HCT116 (cell line): ENCODE measurements around the gene OTOGL. TPM values are rescaled to one million over a fixed set of nuclear protein-coding genes. Genes with fewer than 3 reads are reported as not detected.

Source experiments
- ATAC-seq: fragments of 200-7000 bp; cut with Tn5 transposase; 2 replicates; pipeline ENCODE4 v1.9.1; 2020; ENCODE audit warnings: mild to moderate bottlenecking, moderate library complexity
- BruUV-seq: library from RNA; stranded (reverse); fragments of 400-500 nt; replicated peaks from 2 replicates; lab custom pipeline; 2021; lab: Mats Ljungman, UMichigan
- CTCF ChIA-PET: fragments of 300-600 bp; sonication (Branson Sonifier 250); formaldehyde crosslinking; loops from one replicate; lab custom pipeline; 2021; ENCODE audit warnings: antibody characterized with exemption; lab: Charles Lee
- POLR2A ChIA-PET: fragments of 300-600, 350-600 bp; sonication (Branson Sonifier 250); formaldehyde crosslinking; loops from one replicate; lab custom pipeline; 2021; ENCODE audit warnings: antibody characterized with exemption; lab: Charles Lee
- RAD21 ChIA-PET, 2 experiments: fragments of 300-600 bp; sonication (Branson Sonifier 250); formaldehyde crosslinking; loops; one replicate each; lab custom pipeline; 2023; ENCODE audit warnings: low total read pairs in 2 of 2; ENCODE audit not compliant: uncharacterized antibody in 2 of 2, unreplicated experiment in 2 of 2, low non-redundant PET in 1 of 2; lab: Charles Lee
- DNase-seq: peaks from one replicate; pipeline ENCODE4 v3.0.0-alpha.2; 2010; ENCODE audit warnings: low read depth, low spot score
- H2AFZ ChIP-seq: fragments of 200-600 bp; shearing (Covaris generic), sonication (generic); 2 replicates; pipeline ENCODE4 v1.6.1; 2017; ENCODE audit warnings: low read depth, mixed run types, mixed read lengths, antibody characterized with exemption, low read length; ENCODE audit not compliant: poor library complexity, severe bottlenecking
- H3K27ac ChIP-seq: 2 replicates; pipeline ENCODE4 v1.5.1; 2012; ENCODE audit warnings: low read depth, low read length
- H3K27me3 ChIP-seq: fragments of 200-600 bp; sonication (generic); 2 replicates; pipeline ENCODE4 v1.6.1; 2016; ENCODE audit warnings: mixed run types, low read length, mixed read lengths; ENCODE audit not compliant: insufficient read depth
- H3K36me3 ChIP-seq, 2 experiments: fragments of 200-500 bp in 1 of 2; fragments of 200-600 bp in 1 of 2; sonication (Bioruptor generic) in 1 of 2; sonication (generic) in 1 of 2; 2 replicates each; pipeline versions ENCODE4 v1.5.1 to v1.6.1; 2014 to 2016; ENCODE audit warnings: low read length in 2 of 2, inconsistent platforms in 1 of 2, mixed read lengths in 1 of 2, mixed run types in 1 of 2; ENCODE audit not compliant: insufficient read depth in 2 of 2, control insufficient read depth in 1 of 2
- H3K4me1 ChIP-seq, 2 experiments: fragments of 200-600 bp in 1 of 2; sonication (generic) in 1 of 2; 2 replicates each; pipeline versions ENCODE4 v1.5.1 to v1.6.1; 2012 to 2017; ENCODE audit warnings: low read length in 2 of 2, inconsistent platforms in 1 of 2, mild to moderate bottlenecking in 1 of 2, mixed read lengths in 1 of 2, mixed run types in 1 of 2, moderate library complexity in 1 of 2; ENCODE audit not compliant: insufficient read depth in 2 of 2, control insufficient read depth in 1 of 2
- H3K4me2 ChIP-seq: fragments of 200-600 bp; sonication (generic); 2 replicates; pipeline ENCODE4 v1.6.1; 2017; ENCODE audit warnings: mixed run types, low read length, mixed read lengths
- H3K4me3 ChIP-seq, 2 experiments: fragments of 200-600 bp in 1 of 2; sonication (generic) in 1 of 2; replicated peaks in 1 of 2; 2 replicates each; pipeline ENCODE4 v1.5.1; 2011 to 2016; ENCODE audit warnings: low read length in 2 of 2, control low read depth in 1 of 2, low read depth in 1 of 2, mild to moderate bottlenecking in 1 of 2, mixed read lengths in 1 of 2, mixed run types in 1 of 2
- H3K79me2 ChIP-seq: fragments of 200-600 bp; sonication (generic); 2 replicates; pipeline ENCODE4 v1.6.1; 2017; ENCODE audit warnings: mild to moderate bottlenecking, mixed run types, low read length, moderate library complexity, mixed read lengths; ENCODE audit not compliant: insufficient read depth
- H3K9ac ChIP-seq: fragments of 200-600 bp; sonication (generic); 2 replicates; pipeline ENCODE4 v1.6.1; 2016; ENCODE audit warnings: low read length, mixed read lengths
- H3K9me2 ChIP-seq: fragments of 200-600 bp; sonication (generic), shearing (Covaris generic); 2 replicates; pipeline ENCODE4 v1.6.1; 2017; ENCODE audit warnings: mixed run types, mild to moderate bottlenecking, moderate library complexity; ENCODE audit not compliant: insufficient read depth
- H3K9me3 ChIP-seq, 2 experiments: fragments of 200-500 bp in 1 of 2; fragments of 200-600 bp in 1 of 2; sonication (Bioruptor generic) in 1 of 2; sonication (generic) in 1 of 2; 2 replicates each; pipeline ENCODE4 v1.6.1; 2014 to 2017; ENCODE audit warnings: low read length in 2 of 2, mixed read lengths in 2 of 2, inconsistent platforms in 1 of 2, low read depth in 1 of 2, mild to moderate bottlenecking in 1 of 2, mixed run types in 1 of 2, moderate library complexity in 1 of 2; ENCODE audit not compliant: control insufficient read depth in 1 of 2, insufficient read depth in 1 of 2
- H4K20me1 ChIP-seq: fragments of 200-600 bp; sonication (generic), shearing (Covaris generic); 2 replicates; pipeline ENCODE4 v1.6.1; 2017; ENCODE audit warnings: mixed run types, mild to moderate bottlenecking, moderate library complexity; ENCODE audit not compliant: insufficient read depth
- ATF3 ChIP-seq: IDR thresholded peaks from 2 replicates; pipeline ENCODE4 v1.6.1; 2012
- CEBPB ChIP-seq: IDR thresholded peaks from 2 replicates; pipeline ENCODE4 v1.6.1; 2012; ENCODE audit warnings: low read depth
- CTCF ChIP-seq, 3 experiments: fragments of 200-600 bp in 1 of 3; sonication (generic) in 1 of 3; IDR thresholded peaks in 2 of 3; conservative IDR thresholded peaks in 1 of 3; 2 replicates each; pipeline ENCODE4 v1.5.1; 2012 to 2017; ENCODE audit warnings: low read depth in 2 of 3, low read length in 2 of 3, antibody characterized with exemption in 1 of 3, borderline replicate concordance in 1 of 3, control low read depth in 1 of 3, mild to moderate bottlenecking in 1 of 3, mixed read lengths in 1 of 3, mixed run types in 1 of 3, moderate library complexity in 1 of 3; ENCODE audit not compliant: insufficient read depth in 1 of 3
- EZH2 ChIP-seq: fragments of 200-600 bp; sonication (generic); IDR thresholded peaks from 2 replicates; pipeline ENCODE4 v1.6.1; 2017; ENCODE audit warnings: antibody characterized with exemption, mixed run types
- FOSL1 ChIP-seq: IDR thresholded peaks from 2 replicates; pipeline ENCODE4 v1.6.1; 2012; ENCODE audit warnings: low read depth
- POLR2A ChIP-seq: IDR thresholded peaks from 2 replicates; pipeline ENCODE4 v1.7.0; 2011; ENCODE audit warnings: borderline replicate concordance; ENCODE audit not compliant: insufficient read depth, insufficient read length; ENCODE audit errors: extremely low read depth
- POLR2AphosphoS5 ChIP-seq: IDR thresholded peaks from 2 replicates; pipeline ENCODE4 v1.6.1; 2011; ENCODE audit warnings: mild to moderate bottlenecking, low read depth, low read length, moderate library complexity
- REST ChIP-seq: IDR thresholded peaks from 2 replicates; pipeline ENCODE4 v1.6.1; 2012; ENCODE audit warnings: low read depth
- SIN3A ChIP-seq: IDR thresholded peaks from 2 replicates; pipeline ENCODE4 v1.6.1; 2012; ENCODE audit warnings: low read depth
- SP1 ChIP-seq: IDR thresholded peaks from 2 replicates; pipeline ENCODE4 v1.6.1; 2012; ENCODE audit warnings: low read depth
- ZBTB33 ChIP-seq: IDR thresholded peaks from 2 replicates; pipeline ENCODE4 v1.6.1; 2011; ENCODE audit warnings: mild to moderate bottlenecking, low read length, moderate library complexity; ENCODE audit not compliant: insufficient replicate concordance; ENCODE audit errors: extremely low read depth
- ZFX ChIP-seq: fragments of 450-650 bp; IDR thresholded peaks from 2 replicates; pipeline ENCODE4 v1.6.1; 2017
- ZNF274 ChIP-seq: fragments of 200-500 bp; sonication (Bioruptor generic); IDR thresholded peaks from 2 replicates; pipeline ENCODE4 v1.6.1; 2014; ENCODE audit warnings: mild to moderate bottlenecking, low read depth, low read length, inconsistent platforms
- intact Hi-C: fragments of 100-400 bp; cut with micrococcal nuclease; formaldehyde crosslinking; loops from 2 replicates; pipeline ENCODE4 v1.10.0; 2022
- total RNA-seq: library from RNA; stranded (reverse); gene quantifications from one replicate; pipeline ENCODE4 v1.2.1, GENCODE V29; 2021; ENCODE audit not compliant: unreplicated experiment

OTOGL gene
- total RNA-seq, 1 experiment from 2014 or later = not detected

- Histone ChIP-seq H3K9ac (no peak overlapping the region), H3K36me3 (no peaks in the 10 kb centered on the region), H3K9me2 (0 out of 2 replicates have a peak, but pooled peaks cover 7% of the 10 kb centered on the region), H3K4me3 (no peak overlapping the region), H3K79me2 (no peaks in the 10 kb centered on the region), H3K4me2 (no peak overlapping the region), H3K27me3 (no peaks in the 10 kb centered on the region), H3K9me3 (no peaks in the 10 kb centered on the region), H3K4me1 (no peaks in the 10 kb centered on the region), H4K20me1 (no peaks in the 10 kb centered on the region), H3K27ac (no peak overlapping the region), H2AFZ (no peak overlapping the region)
- ChIA-PET CTCF (no interaction called here), POLR2A (no interaction called here), RAD21 (no interaction called here)
- DNase-seq (no peak), ATAC-seq (no peak)
- no TSS peak for BruUV-seq
- intact Hi-C loops = no loop called here
- no peak for TF ChIP-seq FOSL1
- TF ChIP-seq REST = no peak
- no peak for TF ChIP-seq ZBTB33
- TF ChIP-seq ATF3 = no peak
- TF ChIP-seq SIN3A = no peak
- no peak for TF ChIP-seq CEBPB
- no peak for TF ChIP-seq ZNF274
- no peak for TF ChIP-seq EZH2
- TF ChIP-seq CTCF (IDR thresholded peaks at IDR 0.05 in 2 of 3, conservative IDR thresholded peaks at IDR 0.05 in 1 of 3; ENCODE audit: borderline replicate concordance in 1 of 3, insufficient read depth in 1 of 3, low read depth in 2 of 3, low read length in 2 of 3) = no peak
- no peak for TF ChIP-seq POLR2AphosphoS5
- no peak for TF ChIP-seq SP1
- no peak for TF ChIP-seq POLR2A
- TF ChIP-seq ZFX = no peak
Observed at GRCh38 chr12:80162177-80162576, 62.8 kb downstream of the OTOGL start.
